ENCODE measurements around the gene SNX15.

DNA sequence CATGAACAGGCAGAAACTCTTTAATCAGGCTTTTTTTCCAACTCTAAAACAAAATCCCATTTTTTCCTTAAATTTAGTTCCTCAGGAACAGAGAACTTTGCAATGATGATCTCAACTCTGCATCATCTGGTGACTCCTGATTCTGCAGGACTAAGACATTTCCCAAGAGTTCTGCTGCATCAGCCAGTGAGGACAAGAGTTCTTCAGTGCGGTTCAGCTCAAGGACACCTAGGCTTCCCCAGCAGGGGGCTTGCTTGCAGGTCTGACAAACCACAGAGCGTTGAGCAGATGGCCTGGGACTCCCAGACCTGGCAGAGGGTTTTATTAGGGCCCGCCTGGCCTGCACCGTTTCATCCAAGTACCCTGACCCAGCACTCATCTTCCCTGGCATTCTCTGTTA is 50.2 kb downstream of the SNX15 start:
- TF ChIP-seq ARNT (IDR thresholded peaks at IDR 0.05) (no peak), TARDBP (IDR thresholded peaks at IDR 0.05) (no peak), ELF4 (IDR thresholded peaks at IDR 0.05) (no peak), BHLHE40 (IDR thresholded peaks at IDR 0.05; ENCODE audit: borderline replicate concordance) (no peak), LEF1 (IDR thresholded peaks at IDR 0.05; ENCODE audit: borderline replicate concordance) (no peak), L3MBTL2 (conservative IDR thresholded peaks at IDR 0.05) (no peak), SP1 (IDR thresholded peaks at IDR 0.05) (no peak), PKNOX1 (IDR thresholded peaks at IDR 0.05) (no peak), HDGF (IDR thresholded peaks at IDR 0.05; ENCODE audit: borderline replicate concordance) (no peak), SUZ12 (IDR thresholded peaks at IDR 0.05) (no peak), NFRKB (IDR thresholded peaks at IDR 0.05) (no peak)

Data from HEK293T (cell line).